Spleen (tissue), 11 donors: ENCODE results near the gene PACSIN1. TPM values are rescaled to one million over a fixed set of nuclear protein-coding genes. Genes with fewer than 3 reads are reported as not detected.

Experiments
- DNase-seq: peaks from one replicate; pipeline ENCODE4 v3.0.0-alpha.2; 2020
- H3K27ac ChIP-seq, 8 donors: fragments of 200-600 bp; sonication (generic) in 7 of 8; 1 replicate in 4 of 8; 2 replicates in 4 of 8; pipeline versions ENCODE4 v1.5.0 to v1.8.0; 2016 to 2021; ENCODE audit warnings: inconsistent platforms in 4 of 8, mild to moderate bottlenecking in 4 of 8, moderate library complexity in 1 of 8
- H3K27me3 ChIP-seq, 7 donors: fragments of 200-600 bp; sonication (generic) in 6 of 7; replicated peaks in 1 of 7; 1 replicate in 4 of 7; 2 replicates in 3 of 7; pipeline versions ENCODE4 v1.5.0 to v1.8.0; 2016 to 2021; ENCODE audit warnings: inconsistent platforms in 3 of 7, mild to moderate bottlenecking in 1 of 7
- H3K36me3 ChIP-seq, 6 donors: fragments of 200-600 bp; sonication (generic) in 5 of 6; 1 replicate in 4 of 6; 2 replicates in 2 of 6; pipeline versions ENCODE4 v1.5.0 to v1.8.0; 2016 to 2021; ENCODE audit warnings: inconsistent platforms in 2 of 6
- H3K4me1 ChIP-seq, 6 donors: fragments of 200-600 bp; sonication (generic) in 5 of 6; 1 replicate in 3 of 6; 2 replicates in 3 of 6; pipeline versions ENCODE4 v1.5.0 to v1.8.0; 2016 to 2021; ENCODE audit warnings: inconsistent platforms in 3 of 6
- H3K4me3 ChIP-seq, 8 donors: fragments of 200-600 bp; sonication (generic) in 7 of 8; 1 replicate in 4 of 8; 2 replicates in 4 of 8; pipeline versions ENCODE4 v1.5.0 to v1.8.0; 2016 to 2021; ENCODE audit warnings: inconsistent platforms in 4 of 8, mild to moderate bottlenecking in 4 of 8, moderate library complexity in 2 of 8
- H3K9me3 ChIP-seq, 8 donors: fragments of 200-600 bp; sonication (generic) in 7 of 8; 1 replicate in 4 of 8; 2 replicates in 4 of 8; pipeline versions ENCODE4 v1.5.0 to v1.8.0; 2016 to 2021; ENCODE audit warnings: inconsistent platforms in 4 of 8
- CTCF ChIP-seq, 11 experiments: fragments of 200-600 bp in 7 of 11; fragments of 450-650 bp in 4 of 11; sonication (generic) in 4 of 11; IDR thresholded peaks in 8 of 11; conservative IDR thresholded peaks in 3 of 11; 1 replicate in 7 of 11; 2 replicates in 4 of 11; pipeline versions ENCODE4 v1.4.0 to v1.8.0; 2016 to 2021; ENCODE audit warnings: antibody characterized with exemption in 11 of 11, inconsistent platforms in 4 of 11, mild to moderate bottlenecking in 1 of 11
- POLR2A ChIP-seq, 3 donors: fragments of 450-650 bp; IDR thresholded peaks; one replicate each; pipeline ENCODE4 v1.5.1; 2017; ENCODE audit warnings: antibody characterized with exemption in 3 of 3, mild to moderate bottlenecking in 1 of 3
- POLR2AphosphoS5 ChIP-seq, 3 donors: sonication (generic); formaldehyde crosslinking; IDR thresholded peaks; one replicate each; pipeline ENCODE4 v1.5.1; 2017; ENCODE audit warnings: antibody characterized with exemption in 3 of 3
- WGBS, 5 donors: extraction: QIAGEN DNeasy Blood & Tissue Kit in 3 of 5; methylation state at CpG; one replicate each; pipeline versions ENCODE4 v1.1.5 to v1.1.7; 2013 to 2018; 5-methylcytosine and 5-hydroxymethylcytosine counted together
- intact Hi-C: fragments of 100-400 bp; cut with DNase I; formaldehyde crosslinking; loops from one replicate; pipeline ENCODE4 v1.15.0; 2023; ENCODE audit warnings: low total_unique reads
- polyA plus RNA-seq, 3 donors: library from polyadenylated mRNA; stranded (reverse); fragments of 200-250 nt; gene quantifications; one replicate each; pipeline ENCODE4 v1.2.1, GENCODE V29; 2013
- total RNA-seq, 7 donors: library from RNA; depleted of rRNA in 3 of 7; stranded (reverse); fragments of >200 nt in 3 of 7; fragmentation: NEBNext Ultra II Directional in 4 of 7; extraction: Animal tissue kit (Norgen Biotek cat#: 25700) in 4 of 7; gene quantifications; one replicate each; pipeline versions ENCODE4 v1.1.0 to v1.2.1, GENCODE V29; 2016 to 2021
- donor health status: healthy with polysubstance abuse.
- donor health status: DM: no; HTN: no; CAD: no; lungs with moderate emphysema.
- donor health status: DM: no; HTN: no; CAD: no.
- donor health status: Bipolar disorder and iron deficiency.
- donor health status: healthy.
- donor health status: DM: no; HTN: no; CAD: no.
- donor health status: DM: yes; HTN: yes; CAD: no.

The PACSIN1 gene
- total and polyA plus RNA-seq, 10 donors, result 0.66 to 2.8 (median 1.3) TPM

DNA sequence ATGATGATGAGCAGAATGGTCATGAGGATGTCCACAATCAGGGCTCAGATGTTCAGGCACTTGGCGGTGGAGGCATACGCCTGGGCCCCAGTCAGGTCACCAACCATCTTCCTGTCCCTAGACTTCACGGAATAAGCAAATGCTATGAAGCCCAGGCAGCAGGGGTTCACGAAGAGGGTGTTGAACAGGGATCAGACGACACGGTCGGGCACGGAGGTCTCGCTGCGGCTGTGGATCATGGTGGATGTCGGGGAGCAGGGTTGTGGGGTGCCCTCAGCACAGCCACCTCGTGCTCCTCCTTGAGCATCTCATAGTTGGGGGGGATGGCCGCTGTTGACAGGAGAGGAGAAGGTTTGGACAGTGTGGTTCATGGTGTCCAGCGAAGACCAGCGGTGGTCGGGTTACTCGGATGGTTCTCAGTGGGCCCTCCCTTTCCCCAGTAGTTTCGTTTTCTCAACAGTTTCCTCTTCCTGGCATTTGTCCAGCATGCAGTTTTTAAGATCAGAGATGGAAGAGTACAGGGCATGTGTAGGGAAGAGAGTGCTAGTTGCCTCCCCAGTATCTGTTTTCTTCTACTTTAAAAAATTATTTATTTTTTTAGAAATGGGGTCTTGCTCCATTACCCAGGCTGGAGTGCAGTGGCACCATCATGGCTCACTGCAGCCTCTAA, 110.5 kb downstream of the PACSIN1 start:
- H3K27ac ChIP-seq, result no peak overlapping the region
- no peaks in the 10 kb centered on the region for H3K9me3 ChIP-seq
- H3K36me3 ChIP-seq, result no peaks in the 10 kb centered on the region
- H3K4me1 ChIP-seq, result no peaks in the 10 kb centered on the region
- H3K27me3 ChIP-seq, result no peaks in the 10 kb centered on the region
- intact Hi-C loops, result no loop called here
- 74 to 78% (median 77%) methylated on average over 18 of the region's 18 CpGs for WGBS, 5 donors
- no peak overlapping the region for H3K4me3 ChIP-seq
- DNase-seq, result peak; percentile 47
- TF ChIP-seq POLR2A (IDR thresholded peaks at IDR 0.05), result no peak
- TF ChIP-seq POLR2AphosphoS5 (IDR thresholded peaks at IDR 0.05), result peak in 1 of 3 donors; percentile 60

DNA sequence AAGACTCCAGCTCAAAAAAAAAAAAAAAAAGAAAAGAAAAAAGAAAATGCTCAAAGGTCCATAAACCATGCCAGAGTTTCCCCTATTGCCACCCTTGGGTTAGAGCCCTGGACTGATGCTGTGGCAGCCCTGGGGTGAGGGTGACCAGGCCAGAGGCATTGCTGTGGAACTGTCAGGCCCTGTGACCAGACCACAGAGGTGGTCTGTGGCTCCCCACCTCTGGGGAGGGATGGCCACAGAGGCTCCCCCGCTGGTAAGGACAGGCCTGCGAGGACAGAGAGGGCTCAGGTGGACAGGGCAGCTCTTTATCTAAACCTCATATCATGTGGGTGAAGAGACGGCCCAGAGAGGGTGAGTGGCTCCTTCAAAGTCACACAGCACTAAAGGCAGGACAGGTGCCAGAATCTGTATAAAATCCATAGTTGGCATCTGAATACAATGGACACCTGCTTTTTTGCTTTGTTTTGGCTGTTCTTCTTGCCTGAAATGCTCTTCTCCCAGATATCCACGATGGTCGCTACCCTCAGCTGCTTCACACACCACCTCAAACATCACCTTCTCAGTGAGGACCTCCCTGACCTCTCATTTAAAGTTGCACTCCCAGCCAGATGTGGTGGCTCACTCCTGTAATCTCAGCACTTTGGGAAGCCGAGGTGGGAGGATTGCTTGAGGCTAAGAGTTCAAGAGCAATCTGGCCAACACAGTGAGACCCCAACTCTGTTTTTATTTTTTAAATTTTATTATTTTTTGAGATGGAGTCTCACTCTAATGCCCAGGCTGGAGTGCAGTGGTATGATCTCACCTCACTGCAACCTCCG, 112.8 kb downstream of the PACSIN1 start:
- 84 to 96% (median 89%) methylated on average over 7 of the region's 7 CpGs for WGBS, 5 donors
- DNase-seq, result peak; percentile 57
- Histone ChIP-seq H3K36me3 (peaks cover 0 to 19% (median 0%) of the 10 kb centered on the region in 6 donors), H3K4me3 (no peak overlapping the region), H3K27me3 (no peaks in the 10 kb centered on the region), H3K9me3 (no peaks in the 10 kb centered on the region), H3K27ac (no peak overlapping the region), H3K4me1 (no peaks in the 10 kb centered on the region)
- TF ChIP-seq POLR2AphosphoS5 (IDR thresholded peaks at IDR 0.05) (peak in 1 of 3 donors; percentile 46), POLR2A (IDR thresholded peaks at IDR 0.05) (no peak)
- intact Hi-C loops, result no loop called here

- TF ChIP-seq POLR2AphosphoS5 (IDR thresholded peaks at IDR 0.05) (no peak), POLR2A (IDR thresholded peaks at IDR 0.05) (no peak), CTCF (IDR thresholded peaks at IDR 0.05 in 8 of 11, conservative IDR thresholded peaks at IDR 0.05 in 3 of 11) (no peak)
- no peak overlapping the region for H3K4me3 ChIP-seq
- DNase-seq, result no peak
- H3K27me3 ChIP-seq, result no peaks in the 10 kb centered on the region
- no peak overlapping the region for H3K27ac ChIP-seq
- intact Hi-C loops, result loop anchor here (10.0 kb wide), 1 partner anchor 116 kb away; the partner anchor contains the start of gene PACSIN1
- 77 to 93% (median 92%) methylated on average over 5 to 6 of the region's 6 CpGs for WGBS, 5 donors
- peaks cover 0 to 23% (median 3%) of the 10 kb centered on the region in 6 donors for H3K36me3 ChIP-seq
- no peaks in the 10 kb centered on the region for H3K4me1 ChIP-seq
- no peaks in the 10 kb centered on the region for H3K9me3 ChIP-seq
Measured at GRCh38 chr6:34580707-34581560, 115.1 kb downstream of the PACSIN1 start.

- Histone ChIP-seq H3K36me3 (peaks cover 0 to 26% (median 3%) of the 10 kb centered on the region in 6 donors), H3K27ac (no peak overlapping the region), H3K4me1 (no peaks in the 10 kb centered on the region), H3K4me3 (no peak overlapping the region), H3K27me3 (no peaks in the 10 kb centered on the region), H3K9me3 (no peaks in the 10 kb centered on the region)
- 90 to 100% (median 95%) methylated on average over 4 of the region's 4 CpGs for WGBS, 5 donors
- DNase-seq, result no peak
- no peak for TF ChIP-seq POLR2A (IDR thresholded peaks at IDR 0.05)
- TF ChIP-seq CTCF (IDR thresholded peaks at IDR 0.05 in 8 of 11, conservative IDR thresholded peaks at IDR 0.05 in 3 of 11), result no peak
- no peak for TF ChIP-seq POLR2AphosphoS5 (IDR thresholded peaks at IDR 0.05)
- intact Hi-C loops, result loop anchor here (10.0 kb wide), 1 partner anchor 117 kb away; the partner anchor contains the start of gene PACSIN1
Measured at GRCh38 chr6:34581561-34581920, 115.7 kb downstream of the PACSIN1 start.
